CD4-positive, alpha-beta T cell treated with Interleukin-2 at 100 ng/mL for 4 hours (primary cell): ENCODE results near the gene MOB2.
"Not testable (repeated sequence)": the region's sequence is repeated elsewhere in the genome, so short reads cannot be mapped to it uniquely, and the experiment has no call there.

Source experiments
- DNase-seq: peaks from one replicate; pipeline ENCODE4 v3.0.0-alpha.2; 2020; ENCODE audit warnings: low spot score

Gene MOB2

DNA sequence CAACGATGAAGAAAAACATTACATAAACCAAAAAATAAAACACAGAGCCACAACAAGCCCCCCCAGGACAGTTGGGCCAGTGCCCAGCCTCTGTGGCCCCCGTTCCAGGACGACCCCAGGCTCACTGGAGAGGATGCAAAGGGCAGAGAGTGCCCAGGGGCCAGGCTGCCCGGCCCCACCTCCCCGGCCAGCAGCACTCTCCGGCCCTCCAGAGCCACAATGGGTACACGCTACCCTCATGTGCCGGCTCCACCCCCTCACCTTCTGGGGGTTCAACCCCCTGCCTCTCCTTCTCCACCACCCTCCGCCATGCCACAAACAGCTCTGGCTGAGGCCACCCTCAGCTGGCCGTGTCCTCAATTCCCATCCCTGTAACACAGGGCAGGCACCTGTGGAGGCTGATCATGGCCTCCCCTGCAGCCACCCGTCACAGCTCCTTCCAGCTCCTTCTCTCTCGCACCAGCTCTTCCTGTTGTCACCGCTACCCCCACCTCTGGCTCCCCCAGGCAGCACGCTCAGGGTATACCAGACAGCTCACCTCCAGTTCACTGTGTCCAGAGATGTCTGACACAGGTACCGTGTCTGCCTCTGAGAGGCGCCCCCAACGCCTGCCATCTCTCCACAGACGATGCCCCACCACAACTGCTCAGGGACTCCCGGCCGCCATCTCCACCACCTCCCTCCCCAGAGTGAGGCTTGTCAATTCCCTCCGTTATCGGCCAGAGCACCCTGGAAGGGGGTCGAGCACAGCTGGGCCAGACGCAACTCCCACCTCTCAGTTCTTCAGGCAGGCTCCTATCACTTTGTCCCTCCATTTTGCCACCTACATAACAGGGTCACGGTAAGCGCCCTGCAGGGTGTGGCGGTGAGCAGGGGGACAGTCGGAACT is 30.8 kb upstream of the MOB2 start:
- no peak for DNase-seq

DNA sequence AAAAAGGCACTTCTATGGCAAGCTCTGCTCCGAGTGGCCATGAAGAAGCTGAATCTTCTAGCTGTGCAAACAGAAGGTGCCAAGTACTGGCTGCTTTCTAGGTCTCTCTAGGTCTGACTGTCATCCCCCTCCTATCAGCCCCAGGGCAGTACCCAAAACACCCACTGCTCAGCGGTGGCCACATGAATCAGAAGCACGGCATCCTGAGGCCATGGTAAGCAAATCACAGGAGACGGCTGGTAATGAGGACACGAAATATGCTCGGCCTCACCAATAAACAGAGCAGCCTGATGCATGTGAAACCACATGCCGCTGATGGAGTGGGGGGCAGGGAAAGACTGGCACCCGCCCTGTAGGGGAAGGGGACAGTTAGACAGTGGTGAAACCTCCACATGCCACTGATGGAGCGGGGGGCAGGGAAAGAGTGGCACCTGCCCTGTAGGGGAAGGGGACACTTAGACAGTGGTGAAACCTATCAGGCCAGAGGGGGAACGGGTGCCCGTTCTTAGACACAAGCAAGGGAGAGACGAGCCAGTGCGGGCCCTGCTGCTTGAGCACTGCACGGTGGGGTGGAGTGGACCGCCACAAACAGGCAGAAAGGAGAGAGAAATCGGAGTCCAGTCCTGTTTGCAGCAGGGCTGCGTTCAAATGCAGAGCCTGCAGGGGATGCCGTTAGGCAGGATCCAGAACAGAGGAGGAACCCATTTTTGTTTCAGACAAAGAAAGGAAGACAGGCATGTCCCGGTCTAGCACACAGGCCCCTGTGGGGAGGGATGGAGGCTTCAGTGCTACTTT is 29.9 kb upstream of the MOB2 start:
- peak; percentile 11 for DNase-seq

- peak; percentile 64 for DNase-seq
Observed at GRCh38 chr11:1515082-1516060, 28.8 kb upstream of the MOB2 start.

DNA sequence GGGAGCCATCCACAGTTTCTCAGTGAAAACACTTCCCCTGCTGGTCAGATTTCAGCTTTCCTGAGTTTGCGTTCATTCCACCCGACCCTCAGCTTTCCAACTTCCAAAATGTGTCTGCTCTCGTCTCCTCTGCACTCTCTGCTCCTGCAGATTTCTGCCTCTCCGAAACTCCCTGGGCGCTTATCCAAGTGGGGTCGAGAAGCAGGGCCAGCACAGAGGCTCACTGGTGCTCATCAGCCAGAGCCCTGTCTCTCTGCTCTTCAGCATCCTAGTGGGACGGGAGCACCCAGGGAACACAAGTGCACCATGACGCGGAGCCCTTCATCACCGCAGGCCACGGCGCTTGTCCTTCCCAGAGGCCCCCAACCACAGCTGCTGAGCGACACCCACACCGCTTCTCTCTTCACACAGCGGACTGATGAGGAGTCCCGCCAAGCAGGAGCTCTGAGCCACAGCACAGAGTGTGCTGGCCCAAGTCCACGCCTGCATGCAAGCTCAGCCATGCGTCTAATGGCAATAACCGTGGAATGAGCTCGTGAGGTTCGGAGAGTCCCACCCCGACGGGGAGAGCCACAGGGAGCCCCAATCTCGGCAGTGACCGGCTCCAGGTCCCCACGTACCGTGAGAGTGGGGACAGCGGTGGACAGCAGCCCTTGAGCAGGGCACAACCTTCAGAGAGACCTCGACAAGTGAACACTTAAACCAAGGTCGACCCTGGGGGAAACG is 27.9 kb upstream of the MOB2 start:
- DNase-seq: no peak

- no peak for DNase-seq
Observed at GRCh38 chr11:1513326-1514296, 27.0 kb upstream of the MOB2 start.

GRCh38 chr11:1512531-1513258 is 26.1 kb upstream of the MOB2 start:
- not testable (repeated sequence) for DNase-seq

DNA sequence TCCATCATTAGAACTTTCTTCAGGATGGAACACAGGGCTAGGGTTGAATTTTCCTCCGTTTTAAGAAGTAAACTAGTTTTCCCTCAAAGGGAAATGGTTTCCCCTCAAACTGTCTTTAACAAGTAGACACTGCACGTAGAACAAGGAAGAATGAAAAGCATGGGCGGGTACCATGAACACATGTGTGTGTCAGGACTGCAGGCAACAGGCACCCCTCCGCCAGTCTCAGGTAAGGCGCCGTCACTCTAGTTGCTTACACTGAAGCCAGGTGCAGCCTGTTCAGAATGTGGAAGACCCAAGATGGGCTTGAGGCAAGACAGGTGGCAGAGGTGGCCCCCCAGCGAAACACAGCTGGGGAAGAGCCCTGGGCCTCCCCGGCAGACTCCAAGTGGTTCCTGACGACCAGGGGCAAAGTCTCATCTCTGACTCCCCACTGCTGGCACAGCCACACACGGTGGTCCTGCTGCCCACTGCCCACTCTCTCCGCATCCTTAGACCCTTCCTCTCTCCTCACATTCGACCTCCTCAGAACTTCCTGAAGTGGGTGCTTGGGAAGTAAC is 25.4 kb upstream of the MOB2 start:
- DNase-seq: no peak

- no peak for DNase-seq
Observed at GRCh38 chr11:1510928-1511327, 24.3 kb upstream of the MOB2 start.

- DNase-seq: not testable (repeated sequence)
Observed at GRCh38 chr11:1510351-1510750, 23.8 kb upstream of the MOB2 start.

GRCh38 chr11:1509626-1510255 is 23.2 kb upstream of the MOB2 start:
- no peak for DNase-seq

DNA sequence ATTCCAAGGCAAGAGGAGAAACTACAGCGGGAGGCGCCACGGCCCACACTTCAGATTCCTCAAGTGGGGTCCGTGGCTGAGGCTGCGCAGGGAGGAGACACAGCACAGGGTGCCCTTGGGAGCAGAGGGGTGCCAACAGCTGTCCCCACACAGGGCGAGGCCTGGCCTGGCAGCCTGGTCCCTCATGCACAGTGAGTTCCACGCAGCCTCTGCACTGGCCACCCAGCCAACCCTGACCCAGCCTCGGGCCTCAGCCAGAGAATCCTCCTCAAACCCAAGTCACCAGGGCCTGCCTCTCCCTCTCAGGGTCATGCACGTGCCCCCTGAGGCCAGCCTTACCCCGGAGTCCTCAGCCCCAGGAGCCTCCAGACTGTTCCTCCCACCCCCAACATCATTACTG is 22.4 kb upstream of the MOB2 start:
- no peak for DNase-seq

DNA sequence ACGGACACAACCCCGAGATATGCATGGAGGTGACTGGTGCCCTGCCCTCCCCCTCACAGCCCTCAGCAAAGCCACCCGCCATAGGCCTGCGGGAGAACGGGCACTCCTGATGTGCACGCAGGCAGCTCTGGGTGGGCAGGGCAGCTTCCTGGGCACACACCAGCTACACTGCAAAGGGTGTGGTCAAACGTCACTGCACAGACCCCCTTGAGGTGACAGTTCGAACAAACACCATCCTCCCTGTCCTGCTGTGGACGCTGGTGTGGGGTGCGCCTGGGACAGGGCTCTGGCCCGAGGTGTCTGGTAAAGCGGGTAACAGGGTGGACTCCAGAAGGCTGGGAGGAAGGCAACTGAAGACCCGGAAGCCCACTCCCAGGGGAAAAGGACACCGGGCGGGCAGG is 21.9 kb upstream of the MOB2 start:
- DNase-seq: no peak

DNA sequence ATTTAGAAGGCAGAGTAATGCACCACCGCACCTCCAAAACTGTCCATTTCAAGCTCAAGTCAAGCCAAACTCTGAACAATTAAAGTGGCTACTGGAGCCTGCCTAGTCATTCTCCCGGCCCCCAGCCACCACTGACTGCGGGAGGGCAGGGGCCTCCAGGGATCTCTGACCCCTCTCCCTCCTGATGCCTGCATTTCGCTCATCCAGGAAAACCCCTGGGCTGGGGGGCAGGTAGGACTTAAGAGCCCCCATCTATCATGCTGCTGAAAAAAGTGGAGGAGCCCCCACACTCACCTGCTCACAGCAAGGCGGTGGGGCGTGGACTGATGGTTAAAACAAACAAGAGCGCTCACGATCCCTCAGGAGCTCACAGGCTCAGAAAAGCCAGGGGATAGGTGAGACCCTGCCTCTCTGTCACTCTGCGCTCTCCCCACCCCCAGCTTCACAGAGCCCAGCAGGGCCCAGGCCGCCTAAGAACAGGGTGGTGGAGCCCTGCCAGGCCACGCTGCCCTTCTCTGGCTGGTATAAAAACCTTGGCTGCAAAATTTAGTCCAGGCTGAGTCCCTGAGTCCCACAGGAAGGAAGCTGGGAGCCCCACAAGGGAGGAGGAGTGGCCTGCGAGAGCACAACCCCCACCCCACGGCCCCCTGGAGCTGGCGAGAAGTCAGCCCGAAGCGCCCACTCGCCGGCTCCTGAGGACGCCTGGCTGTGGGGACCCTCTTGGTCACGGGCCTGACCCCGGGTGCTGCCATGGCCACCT is 21.0 kb upstream of the MOB2 start:
- DNase-seq: no peak

DNA sequence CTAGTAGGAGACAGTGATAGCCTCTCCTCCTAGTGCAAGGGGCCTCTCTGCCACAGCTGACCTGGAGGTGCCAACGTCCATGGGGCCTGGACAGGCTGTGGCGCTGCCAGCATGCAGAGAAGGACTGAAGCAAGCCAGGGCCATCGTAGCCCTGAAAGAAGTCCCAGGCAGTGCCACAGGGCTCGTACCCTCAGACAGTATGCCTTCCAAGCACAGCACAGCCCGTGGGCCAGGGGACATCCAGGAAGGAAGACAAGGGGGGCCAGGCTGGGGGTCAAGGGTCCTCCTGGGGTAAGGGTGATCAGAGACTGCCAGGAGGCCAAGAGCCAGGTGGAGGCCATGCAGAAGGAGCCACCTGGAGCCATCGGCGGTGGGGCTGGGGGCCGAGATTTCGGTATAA is 20.4 kb upstream of the MOB2 start:
- no peak for DNase-seq

DNA sequence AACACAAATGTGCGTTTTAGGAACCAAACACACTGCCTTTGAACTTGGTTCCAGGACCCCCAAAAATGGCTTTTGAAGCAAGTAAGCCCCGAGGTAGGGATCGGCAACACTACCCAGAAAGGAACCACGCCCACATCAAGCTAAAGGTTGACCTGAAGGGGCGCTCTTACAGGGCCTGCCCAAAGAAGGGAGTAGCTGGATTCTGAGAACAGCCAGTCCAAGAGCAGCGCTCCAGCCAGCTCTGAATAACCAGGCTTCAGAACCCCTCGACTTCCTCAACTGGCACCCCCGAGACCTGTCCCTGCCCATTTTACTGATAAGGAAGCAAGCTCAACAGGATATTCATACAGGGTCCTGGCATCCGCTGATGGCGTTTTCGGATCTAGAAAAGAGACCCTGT is 18.9 kb upstream of the MOB2 start:
- no peak for DNase-seq

DNA sequence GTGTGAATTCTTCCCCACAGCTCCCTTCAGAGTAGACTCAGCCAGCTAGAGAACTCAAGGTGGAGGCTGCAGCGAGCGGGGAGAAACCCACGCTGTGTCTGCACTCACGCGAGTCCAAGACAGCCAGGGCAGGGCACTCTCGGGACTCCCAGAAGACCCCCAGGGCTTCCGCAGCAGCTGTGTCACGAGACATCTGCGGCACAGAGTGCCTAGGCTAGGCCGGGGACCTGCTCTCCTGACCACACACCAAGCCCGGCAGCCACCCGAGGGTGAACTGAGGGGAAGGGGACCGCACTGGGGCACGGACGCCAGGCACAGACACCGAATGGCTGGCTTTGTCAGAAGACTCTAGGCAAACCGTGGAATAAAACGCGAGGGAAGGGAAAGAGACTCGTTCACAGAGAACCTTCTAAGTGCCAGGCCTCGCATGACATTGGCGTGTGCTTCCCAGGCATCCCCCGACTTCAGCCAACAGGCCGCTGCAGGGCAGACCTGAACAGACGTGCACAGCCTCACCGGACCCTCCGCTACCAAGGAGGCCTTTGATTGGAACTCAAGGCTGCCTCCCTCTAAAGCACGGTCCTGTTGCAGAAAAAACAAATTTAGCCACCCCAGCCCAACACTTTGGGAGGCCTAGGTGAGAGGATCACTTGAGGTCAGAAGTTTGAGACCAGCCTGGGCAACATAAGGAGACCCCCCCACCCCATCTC is 18.2 kb upstream of the MOB2 start:
- no peak for DNase-seq

DNA sequence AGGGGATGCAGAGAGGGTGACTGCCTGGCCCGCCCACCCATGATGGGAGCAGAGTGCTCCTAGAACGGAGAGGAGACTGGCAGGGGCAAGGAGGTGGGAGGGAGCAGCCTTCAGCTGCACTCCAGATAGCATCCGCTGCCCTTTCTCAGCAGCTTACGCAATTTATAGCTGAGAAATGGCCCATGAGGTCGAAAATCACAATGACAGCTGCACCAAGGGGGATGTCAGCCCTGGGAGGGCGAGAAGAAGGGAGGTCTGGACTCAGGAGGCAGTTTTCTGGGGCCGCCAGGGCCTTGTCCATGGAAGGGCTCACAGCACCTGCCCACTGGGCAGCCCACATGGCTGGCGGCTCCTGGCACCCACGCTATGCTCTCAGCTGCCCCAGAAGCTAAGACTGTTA is 17.6 kb upstream of the MOB2 start:
- DNase-seq: no peak
